GM21825 (cell line): ENCODE results near the gene GALNT4.

Source experiments
- ATAC-seq: cut with Tn5 transposase; IDR thresholded peaks from one replicate; pipeline ENCODE4 v1.9.1; 2021; ENCODE audit warnings: mild to moderate bottlenecking, moderate library complexity; ENCODE audit not compliant: unreplicated experiment

Gene GALNT4

DNA sequence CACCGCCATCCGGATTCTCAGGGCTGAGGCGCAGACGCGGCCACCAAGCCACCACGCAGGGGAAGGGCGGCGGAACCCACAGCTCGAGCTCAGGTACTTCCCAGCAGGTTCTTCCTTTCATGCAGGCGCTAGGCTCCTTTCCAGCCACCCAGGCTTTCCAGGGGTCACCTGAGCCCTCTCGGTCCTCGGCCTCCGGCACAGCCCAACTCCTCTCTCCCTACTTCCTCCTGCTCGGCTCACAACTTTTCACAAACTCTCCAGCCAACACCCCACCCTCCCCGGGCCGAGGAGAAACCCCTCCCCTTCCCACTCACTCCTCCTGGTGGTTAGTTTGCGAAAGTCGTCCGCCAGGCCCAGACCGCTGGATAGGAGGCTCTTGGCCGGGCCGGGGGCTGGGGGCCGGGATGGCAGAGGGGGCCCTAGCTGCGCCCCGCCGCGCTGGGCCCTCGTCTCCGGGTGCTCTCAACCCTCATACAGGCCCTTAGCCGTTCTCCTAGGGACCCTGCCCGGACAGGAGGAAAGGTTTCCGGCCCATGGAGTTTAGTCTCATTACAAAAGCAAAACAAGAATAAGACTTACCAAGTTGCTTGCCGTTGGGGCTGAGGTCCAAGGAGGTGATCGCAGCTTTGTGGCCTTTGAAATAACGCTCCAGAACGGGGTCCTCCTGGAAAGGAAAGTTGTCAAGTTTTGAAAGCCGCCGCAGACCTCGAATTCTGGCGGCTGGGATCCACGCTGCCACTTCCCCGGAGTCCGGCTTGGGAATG is at the start of gene GALNT4:
Gene GALNT4 (minus strand): TSS at position 256 of the 764 bp plus-strand sequence. CDS start 247 bp downstream, at position 9.
- ATAC-seq, result peak; percentile 73

DNA sequence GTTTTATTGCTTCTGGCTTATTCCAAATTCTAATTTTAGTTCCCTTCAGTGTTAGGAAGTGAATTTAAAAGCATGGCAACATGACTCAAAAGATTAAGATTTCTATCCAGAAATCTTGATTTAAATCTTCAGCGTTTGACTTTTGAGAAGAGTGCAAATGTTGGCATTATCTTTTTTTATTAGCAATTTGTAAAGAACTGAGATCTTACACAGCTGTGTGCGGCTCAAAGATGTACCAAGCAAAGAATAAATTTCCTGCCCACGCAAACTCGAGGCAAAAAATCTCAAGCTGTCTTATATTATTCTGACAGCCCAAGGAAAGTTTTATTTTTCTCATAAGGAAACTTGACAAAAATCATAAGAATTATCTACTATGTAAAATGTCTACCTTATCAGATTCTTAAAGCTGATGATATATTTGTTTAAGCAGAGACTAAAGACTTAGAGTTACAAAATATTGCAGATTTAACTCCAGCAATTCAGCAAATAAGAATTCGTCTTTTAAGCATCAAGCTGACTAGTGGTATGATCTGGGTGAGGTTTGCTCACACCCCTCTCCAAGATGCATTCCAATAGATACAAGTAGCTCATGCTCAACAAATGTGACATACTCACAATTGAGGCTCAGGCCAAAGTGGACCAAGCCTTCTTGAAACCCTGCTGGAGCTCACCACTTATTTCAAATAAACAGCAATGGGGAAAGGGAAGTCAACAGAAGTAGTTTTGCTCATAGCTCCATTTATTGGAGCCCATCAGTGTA is 48.6 kb upstream of the GALNT4 start:
- ATAC-seq, result no peak

DNA sequence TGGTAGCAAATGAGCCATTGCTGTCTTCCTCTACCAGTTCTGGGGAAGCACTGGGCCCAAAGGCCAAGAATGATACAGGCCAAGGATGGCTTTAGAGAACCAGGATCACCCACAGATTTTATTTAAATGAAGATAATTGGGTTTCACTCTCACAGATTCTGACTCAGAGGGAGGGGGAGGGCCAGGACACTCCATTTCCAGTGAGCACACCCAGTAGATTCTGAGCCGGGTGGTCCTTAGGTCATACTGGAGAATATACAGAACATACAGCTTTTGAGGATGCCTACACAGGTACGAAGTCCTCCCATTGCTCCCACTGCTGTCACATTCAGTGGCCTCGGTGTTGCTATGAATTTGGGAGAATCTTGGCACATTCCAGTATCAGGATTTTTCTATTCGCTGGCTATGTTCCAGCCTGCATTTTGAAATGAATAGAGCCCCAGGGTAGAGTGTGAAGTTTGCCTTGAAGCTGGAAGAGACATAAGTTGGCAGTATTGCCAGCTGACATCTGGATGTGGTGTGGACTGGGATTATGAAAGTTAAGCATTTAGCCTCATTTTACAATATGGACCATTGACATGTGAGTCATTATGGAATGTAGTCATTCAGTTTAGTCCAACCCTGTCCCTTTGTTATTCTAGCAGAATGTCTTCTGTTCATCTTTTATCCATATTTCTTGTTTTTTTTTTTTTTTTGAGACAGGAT is 47.0 kb upstream of the GALNT4 start:
- no peak for ATAC-seq

DNA sequence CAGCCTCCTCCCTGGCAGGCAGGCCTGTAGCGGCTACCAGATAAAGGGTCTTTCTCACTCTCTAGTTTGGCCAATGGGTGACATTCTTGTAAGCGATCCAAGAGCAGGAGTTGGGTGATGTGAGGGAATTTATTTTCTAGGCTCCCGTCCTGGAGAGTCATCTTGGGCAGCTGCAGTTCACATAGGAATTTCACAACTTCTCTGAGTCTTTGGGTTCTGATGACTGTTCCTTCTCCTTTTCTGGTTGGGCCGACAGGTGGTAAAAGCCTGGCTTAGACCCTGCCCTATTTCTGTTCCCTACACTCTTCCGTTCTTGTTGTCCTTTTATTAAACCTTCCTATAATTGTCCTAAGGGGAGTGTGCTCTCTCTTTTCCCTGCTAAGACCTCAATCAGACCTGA is 43.9 kb upstream of the GALNT4 start:
- ATAC-seq, result no peak

GRCh38 chr12:89567691-89568239 is 43.2 kb upstream of the GALNT4 start:
- no peak for ATAC-seq

DNA sequence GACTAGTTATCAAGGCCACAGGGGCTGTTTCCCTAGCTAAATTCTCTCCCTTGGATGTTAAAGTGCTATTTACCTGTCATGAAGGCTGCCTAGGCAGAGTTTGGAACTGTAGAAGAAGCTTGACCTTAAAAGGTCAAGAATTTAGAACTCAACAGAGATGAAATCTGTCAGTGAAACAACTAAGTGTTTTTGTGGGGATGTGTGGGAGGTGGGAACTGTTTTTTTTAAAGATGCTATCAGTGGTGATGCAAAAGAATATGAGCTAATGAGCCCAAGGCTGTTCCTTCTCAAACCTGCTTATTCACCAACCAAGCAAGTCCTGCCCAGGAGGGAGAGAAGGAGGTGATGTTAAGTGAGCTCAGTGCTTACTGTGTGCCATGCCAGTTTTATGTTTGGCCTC is 42.0 kb upstream of the GALNT4 start:
- ATAC-seq, result no peak

DNA sequence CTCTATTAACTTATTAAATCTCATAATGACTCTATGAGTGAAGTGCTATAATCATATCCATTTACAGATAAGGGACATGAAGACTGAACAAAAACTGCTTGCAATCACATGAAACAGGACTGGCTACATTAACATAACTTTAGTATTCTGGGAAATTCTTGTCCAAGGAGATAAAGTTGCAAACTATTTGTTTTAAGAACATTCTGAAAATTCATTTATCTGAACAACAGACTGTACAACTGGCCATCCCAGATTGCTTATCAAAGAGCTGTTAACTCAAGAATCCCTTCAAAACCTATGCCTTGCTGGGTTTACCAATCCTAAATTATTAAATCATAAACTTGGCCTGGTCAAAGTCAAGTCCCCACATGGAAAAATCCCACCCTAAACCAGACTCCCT is 40.4 kb upstream of the GALNT4 start:
- no peak for ATAC-seq

DNA sequence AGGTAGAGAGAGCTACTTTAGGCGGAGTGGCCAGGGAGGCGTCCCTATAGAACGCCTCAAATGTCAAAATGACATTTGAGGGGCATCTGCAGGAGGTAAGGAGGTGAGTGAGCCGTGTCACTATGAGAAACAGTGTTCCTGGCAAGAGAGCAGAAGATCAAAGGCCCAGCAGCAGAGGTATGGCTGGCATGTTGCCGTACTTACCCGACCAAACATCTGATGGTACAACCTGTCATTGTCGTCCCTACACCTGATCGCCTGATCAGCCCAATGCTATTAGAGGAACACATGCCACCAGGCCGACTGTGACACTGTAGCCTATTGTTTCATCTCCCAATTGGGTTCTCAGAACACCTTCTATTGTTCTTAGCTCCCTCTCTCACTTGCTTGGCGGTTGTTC is 35.2 kb upstream of the GALNT4 start:
- ATAC-seq, result no peak

GRCh38 chr12:89556976-89557375 is 32.4 kb upstream of the GALNT4 start:
- no peak for ATAC-seq

GRCh38 chr12:89552376-89552775 is 27.8 kb upstream of the GALNT4 start:
- ATAC-seq, result no peak

- no peak for ATAC-seq
These were observed 27.2 kb upstream of the GALNT4 start for GRCh38 chr12:89551747-89552146.

DNA sequence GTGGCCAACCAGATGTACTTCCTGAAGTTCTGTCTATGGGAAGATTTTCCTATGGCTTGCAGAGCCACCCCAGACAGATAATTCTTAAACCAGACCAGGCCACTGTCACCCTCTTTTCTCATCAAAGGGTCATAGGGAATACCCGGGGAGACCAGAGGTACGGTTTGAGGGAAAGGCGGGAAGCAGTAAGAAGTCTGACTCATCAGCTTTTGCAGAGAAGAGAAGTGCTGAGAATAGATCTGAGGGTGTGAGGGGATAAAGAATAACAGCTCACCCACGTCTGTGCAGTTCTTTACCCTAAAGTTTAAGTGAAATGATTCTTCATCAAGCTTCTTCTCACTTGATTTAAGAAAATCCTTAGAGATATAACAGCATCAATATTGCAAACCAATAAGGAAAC is 22.5 kb upstream of the GALNT4 start:
- ATAC-seq, result no peak

DNA sequence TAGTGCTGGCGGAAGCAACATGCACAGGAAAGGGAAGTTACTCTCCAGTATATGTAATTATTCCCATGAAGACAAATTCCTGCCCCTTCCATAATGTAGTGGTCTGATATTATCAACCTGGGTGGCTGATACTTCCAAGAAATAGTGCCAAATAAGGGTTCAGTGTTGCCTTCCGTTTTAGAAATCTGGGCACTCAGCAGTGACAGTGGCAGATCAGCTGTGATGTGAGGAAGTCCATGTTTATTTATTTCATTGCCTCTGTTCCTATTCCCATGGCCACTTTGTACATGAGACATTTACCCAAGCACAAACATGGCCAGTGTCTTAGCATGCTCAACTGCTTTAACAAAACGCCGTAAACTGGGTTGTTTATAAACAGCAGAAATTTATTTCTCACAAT is 21.6 kb upstream of the GALNT4 start:
- no peak for ATAC-seq

DNA sequence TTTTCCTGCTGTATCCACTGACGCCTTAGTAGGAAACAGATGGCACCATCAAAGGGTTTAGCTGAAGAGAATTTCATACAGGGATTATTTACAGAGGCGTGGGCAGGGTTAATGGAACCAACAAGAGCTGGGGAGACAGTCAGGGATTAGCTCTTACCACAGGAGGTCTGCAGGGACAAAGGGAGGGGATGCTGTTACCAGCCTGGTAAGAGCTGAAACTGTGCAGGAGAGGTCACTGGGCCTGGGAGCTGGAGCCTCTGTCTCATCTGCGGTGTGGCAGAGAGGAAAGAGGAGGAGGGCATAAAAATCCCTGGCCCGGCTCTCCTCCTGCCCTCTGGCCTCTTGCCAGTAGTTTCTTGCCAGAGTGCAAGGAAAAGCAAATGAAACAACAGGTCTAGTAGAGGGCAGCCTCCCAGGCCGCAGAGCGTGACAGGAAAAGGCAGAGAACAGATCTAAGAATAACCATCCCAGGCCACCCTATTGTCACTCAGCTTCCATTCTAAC is 20.1 kb upstream of the GALNT4 start:
- no peak for ATAC-seq

DNA sequence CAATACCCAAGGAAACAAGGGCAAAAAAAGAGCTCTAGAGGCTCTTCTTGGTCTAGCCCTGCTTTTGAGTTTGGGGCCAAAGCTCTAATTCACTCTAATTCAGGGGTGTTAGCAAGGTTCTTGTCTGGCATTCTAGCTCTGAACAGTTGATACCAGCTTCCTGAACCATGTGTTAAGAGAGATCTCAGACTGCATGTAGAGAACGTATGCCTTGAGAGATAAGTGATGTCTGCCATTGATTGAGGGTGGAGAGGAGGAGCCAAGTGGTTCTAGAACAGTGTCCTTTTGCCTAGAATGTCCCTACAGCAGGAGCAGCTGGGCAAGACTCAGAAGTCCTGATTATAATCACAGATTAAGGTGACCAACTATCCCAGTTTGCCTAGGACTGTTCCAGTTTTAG is 19.4 kb upstream of the GALNT4 start:
- no peak for ATAC-seq

GRCh38 chr12:89542912-89543592 is 18.5 kb upstream of the GALNT4 start:
- ATAC-seq, result peak; percentile 67

GRCh38 chr12:89542236-89542635 is 17.6 kb upstream of the GALNT4 start:
- no peak for ATAC-seq

GRCh38 chr12:89540586-89540985 is 16.0 kb upstream of the GALNT4 start:
- ATAC-seq, result no peak

GRCh38 chr12:89539426-89540223 is 15.0 kb upstream of the GALNT4 start:
- ATAC-seq, result no peak

DNA sequence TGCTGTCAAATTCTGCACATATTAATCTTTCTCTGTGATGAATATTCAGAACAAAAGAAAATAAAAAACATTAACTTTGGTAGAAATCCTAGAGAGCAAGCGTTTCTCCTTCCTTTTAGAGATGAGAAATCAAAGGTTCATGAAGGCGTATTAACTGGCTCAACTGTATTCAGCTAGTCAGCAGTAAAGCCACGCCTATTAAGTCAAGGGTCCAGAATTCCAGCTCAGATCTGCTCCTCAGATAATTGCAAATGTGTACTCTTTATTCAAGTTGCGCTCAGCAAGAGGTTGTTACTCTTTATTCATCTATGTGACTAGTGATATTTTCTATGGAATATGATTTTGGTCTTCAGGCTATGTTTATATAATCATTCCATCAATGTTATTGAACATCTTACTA is 14.3 kb upstream of the GALNT4 start:
- ATAC-seq, result no peak
